ENCODE results near the gene KLHL40.

Gene KLHL40

DNA sequence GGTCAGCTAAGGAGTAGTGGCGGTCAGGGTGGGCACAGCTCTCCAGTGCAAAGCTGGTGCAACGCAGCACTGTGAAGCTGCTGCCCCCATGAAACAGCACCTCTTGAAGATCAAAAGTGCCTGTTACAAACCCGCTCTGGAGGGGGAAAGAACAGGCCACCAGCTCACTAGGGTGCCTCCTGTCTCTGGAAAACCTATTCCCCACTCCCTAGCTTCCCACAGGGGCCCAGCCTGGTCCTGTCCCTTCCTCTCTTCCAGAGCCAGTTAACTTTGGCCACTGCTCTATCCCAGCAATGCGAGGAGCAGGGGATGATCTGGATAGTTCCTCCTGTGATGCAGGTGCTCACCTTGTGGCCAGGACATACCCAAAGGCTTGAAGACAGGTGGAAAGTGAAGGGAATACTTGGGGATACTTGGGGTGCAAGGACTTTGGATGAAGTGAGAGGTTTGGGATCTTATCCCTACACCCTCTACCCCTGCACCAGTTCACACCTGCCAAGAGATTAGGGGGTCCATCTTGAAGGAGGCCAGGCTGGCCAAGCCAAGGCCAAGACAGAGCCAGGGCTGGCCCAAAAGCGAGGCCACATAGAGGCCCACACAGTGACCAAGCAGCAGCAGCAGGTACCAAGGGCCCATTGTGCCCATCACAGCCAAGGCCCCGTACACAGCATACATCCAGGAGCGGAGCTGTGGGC lies 13.0 kb downstream of the KLHL40 start:
- H3K4me3 ChIP-seq (ENCODE audit: low read length), result no peak overlapping the region
- DNase-seq (ENCODE audit: low read depth), result no peak
- TF ChIP-seq, protein P1, sequence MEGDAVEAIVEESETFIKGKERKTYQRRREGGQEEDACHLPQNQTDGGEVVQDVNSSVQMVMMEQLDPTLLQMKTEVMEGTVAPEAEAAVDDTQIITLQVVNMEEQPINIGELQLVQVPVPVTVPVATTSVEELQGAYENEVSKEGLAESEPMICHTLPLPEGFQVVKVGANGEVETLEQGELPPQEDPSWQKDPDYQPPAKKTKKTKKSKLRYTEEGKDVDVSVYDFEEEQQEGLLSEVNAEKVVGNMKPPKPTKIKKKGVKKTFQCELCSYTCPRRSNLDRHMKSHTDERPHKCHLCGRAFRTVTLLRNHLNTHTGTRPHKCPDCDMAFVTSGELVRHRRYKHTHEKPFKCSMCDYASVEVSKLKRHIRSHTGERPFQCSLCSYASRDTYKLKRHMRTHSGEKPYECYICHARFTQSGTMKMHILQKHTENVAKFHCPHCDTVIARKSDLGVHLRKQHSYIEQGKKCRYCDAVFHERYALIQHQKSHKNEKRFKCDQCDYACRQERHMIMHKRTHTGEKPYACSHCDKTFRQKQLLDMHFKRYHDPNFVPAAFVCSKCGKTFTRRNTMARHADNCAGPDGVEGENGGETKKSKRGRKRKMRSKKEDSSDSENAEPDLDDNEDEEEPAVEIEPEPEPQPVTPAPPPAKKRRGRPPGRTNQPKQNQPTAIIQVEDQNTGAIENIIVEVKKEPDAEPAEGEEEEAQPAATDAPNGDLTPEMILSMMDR (conservative IDR thresholded peaks at IDR 0.05; ENCODE audit: low read depth, low read length), result no peak

DNA sequence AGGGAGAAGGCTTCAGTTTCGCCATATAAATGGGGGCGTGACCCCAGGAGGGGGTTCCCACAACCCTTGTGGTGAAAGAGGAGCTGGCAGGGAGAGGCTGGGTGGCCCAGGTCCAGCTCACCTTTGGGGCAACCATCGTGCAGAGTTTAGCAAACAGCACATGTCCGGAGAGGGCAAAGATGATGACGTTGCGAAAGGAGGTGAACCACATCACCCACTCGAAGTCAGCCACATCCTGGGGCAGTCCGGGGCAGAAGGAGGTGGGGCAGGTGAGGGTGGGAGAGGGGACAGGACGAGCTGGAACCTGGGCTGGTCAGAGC lies 13.5 kb downstream of the KLHL40 start:
- no peak for DNase-seq (ENCODE audit: low read depth)
- no peak overlapping the region for H3K4me3 ChIP-seq (ENCODE audit: low read length)
- TF ChIP-seq, protein P1 (conservative IDR thresholded peaks at IDR 0.05; ENCODE audit: low read depth, low read length), result no peak

DNA sequence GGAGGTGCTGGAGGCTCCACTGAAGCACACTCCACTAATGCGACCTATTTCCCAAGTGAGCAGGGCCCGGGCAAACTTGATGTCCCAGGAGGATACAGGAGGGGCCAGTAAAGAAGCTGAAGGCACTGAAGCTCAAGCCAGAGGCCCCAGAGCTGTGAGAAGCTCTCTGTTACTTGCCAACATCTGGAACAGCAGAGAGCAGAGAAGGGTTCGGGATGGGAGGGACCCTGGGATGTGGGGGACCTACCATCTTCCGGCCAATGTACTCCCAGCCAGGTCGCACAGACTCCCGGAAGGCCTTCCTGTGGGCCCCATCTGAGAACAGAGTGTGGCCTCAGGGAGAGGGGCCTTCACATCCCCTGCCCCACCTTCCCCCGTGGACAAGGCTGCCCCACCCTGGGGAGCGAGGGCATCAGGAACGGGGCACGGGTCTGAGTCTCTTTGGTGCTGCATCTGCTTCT lies 14.2 kb downstream of the KLHL40 start:
- no peak overlapping the region for H3K4me3 ChIP-seq (ENCODE audit: low read length)
- TF ChIP-seq, protein P1 (conservative IDR thresholded peaks at IDR 0.05; ENCODE audit: low read depth, low read length), result no peak
- no peak for DNase-seq (ENCODE audit: low read depth)

DNA sequence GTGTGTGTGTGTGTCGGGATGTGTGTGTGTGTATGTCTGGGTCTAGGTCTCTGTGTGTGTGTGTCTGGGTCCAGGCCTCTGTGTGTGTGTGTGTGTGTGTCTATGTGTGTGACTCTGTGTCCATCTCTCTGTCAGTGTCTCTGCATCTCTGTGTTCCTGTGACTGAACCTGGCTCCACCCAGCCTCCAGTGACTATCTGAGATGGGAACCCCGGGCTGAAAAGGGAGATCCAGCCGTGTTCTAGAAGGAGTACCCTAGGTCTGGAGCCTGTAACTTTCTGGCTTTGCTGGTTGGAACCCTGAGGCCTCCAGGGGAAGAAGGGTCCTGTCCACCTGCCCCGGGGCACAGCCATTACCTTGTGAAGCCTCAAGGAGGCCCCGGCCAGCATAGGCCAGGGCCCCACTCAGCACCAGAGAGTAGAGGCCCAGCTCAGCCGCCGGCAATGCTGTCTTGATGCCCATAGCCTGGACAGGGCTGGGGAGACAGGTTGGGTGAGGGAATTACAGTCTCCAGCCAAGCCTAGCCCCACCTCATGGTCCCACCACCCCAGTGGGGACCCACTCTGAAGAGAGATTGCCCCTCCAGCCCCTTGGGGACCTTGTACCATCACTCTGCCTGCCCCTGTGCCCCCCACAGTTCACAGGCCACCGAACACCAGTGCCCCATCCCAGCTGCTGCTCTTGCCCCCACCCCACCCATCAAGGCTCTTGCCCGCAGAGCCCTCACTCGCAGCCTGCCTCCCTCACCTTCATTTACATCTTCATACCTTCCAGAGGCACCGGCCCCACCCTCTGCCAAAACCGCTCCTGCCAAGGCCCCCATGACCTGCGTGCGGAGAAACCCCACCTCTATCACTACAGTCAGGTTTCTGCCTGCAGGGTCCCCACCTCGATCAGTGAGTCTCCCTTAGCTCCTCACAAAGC lies 15.3 kb downstream of the KLHL40 start:
- no peak for DNase-seq (ENCODE audit: low read depth)
- no peak overlapping the region for H3K4me3 ChIP-seq (ENCODE audit: low read length)
- TF ChIP-seq, protein P1 (conservative IDR thresholded peaks at IDR 0.05; ENCODE audit: low read depth, low read length), result no peak

DNA sequence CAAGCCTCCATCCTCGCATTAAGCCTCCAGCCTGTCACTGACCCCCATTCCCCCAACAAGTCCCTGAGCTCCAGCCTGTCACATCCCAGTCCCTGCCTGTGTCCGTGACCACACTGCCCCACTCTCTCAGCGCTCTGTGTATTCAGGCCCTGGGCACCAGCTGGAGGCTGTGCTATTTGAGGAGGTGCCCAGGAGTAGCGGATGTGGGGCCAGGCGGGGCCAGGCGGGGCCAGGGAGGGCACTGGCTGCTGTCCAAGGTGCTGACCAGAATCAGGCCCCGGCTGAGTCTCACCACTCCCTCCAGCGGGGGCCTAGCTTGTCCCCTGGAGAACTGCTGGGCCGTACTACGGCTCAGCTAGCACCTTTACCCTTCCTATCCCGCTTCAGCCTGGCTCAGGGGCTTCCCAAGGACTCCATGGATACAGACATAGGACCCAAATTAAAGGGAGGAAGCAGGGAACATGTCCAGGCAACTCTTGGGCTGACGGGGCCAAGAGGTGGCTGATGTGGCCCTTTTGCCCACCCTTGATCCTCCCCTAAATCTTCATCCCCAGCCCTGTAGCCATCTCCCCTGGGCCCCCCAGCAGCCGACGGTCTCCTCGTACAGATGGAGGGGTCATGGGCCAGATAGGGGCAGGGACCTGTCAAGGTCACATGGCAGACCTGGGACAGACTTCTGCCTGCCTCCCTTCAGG lies 16.2 kb downstream of the KLHL40 start:
- no peak overlapping the region for H3K4me3 ChIP-seq (ENCODE audit: low read length)
- DNase-seq (ENCODE audit: low read depth), result no peak
- TF ChIP-seq, protein P1 (conservative IDR thresholded peaks at IDR 0.05; ENCODE audit: low read depth, low read length), result no peak

DNA sequence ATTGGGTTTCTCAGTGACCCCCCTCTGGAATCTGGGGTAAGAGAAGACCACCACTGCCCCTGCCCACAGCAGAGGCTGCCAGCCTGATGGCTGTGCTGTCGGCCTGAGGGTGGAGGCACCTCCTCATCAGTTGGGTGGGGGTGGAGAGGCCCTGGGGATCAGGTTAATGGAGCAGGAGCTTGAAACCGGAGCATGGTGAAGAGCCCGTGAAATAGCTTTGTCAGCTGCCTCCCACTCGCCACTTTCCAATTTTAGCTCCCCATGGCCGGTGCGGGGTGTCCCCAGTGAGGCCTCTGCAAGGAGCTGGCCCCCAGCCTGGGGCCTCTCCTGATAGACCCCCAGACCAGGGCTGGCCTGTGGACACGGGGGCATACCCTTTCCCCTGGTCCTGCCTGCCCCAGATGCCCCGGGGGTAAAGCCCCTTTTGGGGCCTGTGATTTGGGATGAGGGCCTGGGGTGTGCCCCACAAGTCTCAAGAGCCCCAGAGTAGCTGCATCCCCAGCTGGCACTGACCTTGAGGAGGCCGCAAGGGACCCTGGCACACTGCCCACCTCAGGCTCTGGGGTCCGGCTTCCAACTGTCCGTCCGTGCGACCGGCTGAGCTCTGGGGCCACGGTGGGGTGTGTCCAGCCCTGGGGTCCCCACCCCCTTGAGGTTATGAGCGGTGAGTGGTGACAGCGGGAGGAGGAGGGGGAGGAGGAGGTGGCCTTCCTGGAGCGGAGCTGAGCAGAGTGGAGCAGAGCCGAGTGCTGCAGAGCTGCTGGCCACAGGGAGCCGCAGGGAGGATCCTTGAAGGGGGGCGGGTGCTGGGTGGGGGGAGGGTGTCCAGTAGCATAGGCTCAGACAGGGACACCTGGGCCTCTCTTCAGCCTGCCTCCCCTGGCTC lies 17.0 kb downstream of the KLHL40 start, which contains the start of gene HHATL:
TSS of gene HHATL (minus strand) at position 733 of the 886 bp plus-strand sequence. CDS start 1,972 bp downstream, outside the sequence.
- TF ChIP-seq, protein P1 (conservative IDR thresholded peaks at IDR 0.05; ENCODE audit: low read depth, low read length), result no peak
- no peak within 1 kb of the TSS for H3K4me3 ChIP-seq (ENCODE audit: low read length)
- DNase-seq (ENCODE audit: low read depth), result no peak
